HG02571 (cell line): ENCODE data around the gene APOD.
"Not testable (repeated sequence)": the region's sequence is repeated elsewhere in the genome, so short reads cannot be mapped to it uniquely, and the experiment has no call there.

Experiments used
- ATAC-seq: cut with Tn5 transposase; IDR thresholded peaks from one replicate; pipeline ENCODE4 v1.9.1; 2021; ENCODE audit warnings: mild to moderate bottlenecking, moderate library complexity; ENCODE audit not compliant: unreplicated experiment

APOD gene

GRCh38 chr3:195619591-195620369, 36.0 kb upstream of the APOD start:
- ATAC-seq = not testable (repeated sequence)

DNA sequence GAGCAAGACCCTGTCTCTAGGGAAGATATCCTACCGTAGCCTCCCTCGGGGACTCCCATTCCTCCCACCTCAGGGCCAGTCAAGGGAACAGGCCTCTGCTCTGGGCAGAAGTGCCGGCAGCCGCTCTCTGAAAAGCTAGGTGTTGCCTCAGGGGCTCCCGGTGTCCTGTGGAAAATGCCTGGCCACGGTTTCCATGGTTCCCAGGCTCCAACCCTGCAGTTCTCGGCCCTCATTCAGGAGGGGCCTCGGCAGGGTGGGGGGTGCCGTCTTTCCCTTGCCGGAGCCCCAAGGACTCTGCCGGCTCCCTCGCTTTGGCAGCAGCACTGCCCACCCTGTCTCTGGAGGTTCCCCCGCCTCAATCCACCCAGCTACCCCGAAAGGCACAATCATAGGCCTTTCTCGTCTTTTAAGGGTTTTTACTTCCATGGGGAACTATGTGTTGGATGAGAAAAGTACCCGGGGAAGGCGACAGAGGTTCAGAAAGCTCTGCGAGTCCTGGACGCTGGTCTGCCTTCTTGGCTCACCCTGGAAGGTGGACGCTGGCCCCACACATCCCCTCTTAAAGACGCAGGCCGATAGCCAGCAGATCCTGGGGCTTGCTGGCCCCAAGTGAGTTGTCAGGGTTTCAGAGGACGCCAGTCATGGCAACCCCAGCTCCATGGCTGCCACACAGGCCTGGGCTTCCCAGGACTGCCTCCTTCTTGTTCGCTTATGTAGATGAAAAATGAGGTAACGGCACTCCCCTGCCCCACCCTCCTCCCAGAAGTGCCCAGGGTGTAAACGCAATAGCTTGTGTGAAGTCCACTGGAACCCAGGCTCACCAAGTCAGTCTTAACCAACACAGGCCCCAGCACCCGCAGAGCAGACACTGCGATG, 34.3 kb upstream of the APOD start:
- not testable (repeated sequence) for ATAC-seq

DNA sequence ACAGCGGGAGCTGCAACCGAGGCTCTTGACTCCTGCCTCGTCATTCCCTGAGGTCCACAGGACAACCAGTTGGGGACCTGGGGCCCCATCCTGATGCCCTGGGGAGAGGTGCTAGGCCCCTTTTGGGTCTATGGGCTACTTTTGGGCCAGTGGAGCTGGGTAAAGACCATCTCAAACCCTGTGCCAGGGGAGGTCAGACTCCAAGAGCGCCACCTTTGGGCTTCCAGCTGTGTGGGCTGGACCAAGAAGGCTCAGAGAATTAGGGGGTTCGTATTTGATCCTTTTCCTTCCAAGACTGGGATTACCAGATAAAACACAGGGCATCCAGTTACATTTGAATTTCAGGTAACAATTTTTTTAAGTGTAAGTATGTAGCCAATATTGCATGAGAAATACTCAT, 33.4 kb upstream of the APOD start:
- not testable (repeated sequence) for ATAC-seq

DNA sequence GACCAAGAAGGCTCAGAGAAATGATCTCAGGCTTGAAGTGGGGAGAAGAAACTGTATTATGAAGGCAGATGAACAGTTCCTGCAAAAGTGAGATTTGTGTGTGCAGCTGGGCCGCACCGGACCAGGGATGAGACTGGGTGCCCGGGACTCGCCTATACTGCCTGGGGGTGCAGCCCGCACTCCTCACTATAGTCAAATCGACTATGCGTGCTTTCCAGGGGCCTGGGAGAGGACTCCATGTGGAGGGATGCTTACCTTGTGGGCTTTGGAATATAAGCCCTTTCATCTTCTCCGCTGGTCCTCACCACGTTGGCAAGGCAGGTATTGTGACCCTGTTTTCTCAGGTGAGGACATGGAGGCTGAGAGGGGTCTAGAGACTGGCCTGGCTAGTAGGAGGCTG, 32.9 kb upstream of the APOD start:
- ATAC-seq = no peak

DNA sequence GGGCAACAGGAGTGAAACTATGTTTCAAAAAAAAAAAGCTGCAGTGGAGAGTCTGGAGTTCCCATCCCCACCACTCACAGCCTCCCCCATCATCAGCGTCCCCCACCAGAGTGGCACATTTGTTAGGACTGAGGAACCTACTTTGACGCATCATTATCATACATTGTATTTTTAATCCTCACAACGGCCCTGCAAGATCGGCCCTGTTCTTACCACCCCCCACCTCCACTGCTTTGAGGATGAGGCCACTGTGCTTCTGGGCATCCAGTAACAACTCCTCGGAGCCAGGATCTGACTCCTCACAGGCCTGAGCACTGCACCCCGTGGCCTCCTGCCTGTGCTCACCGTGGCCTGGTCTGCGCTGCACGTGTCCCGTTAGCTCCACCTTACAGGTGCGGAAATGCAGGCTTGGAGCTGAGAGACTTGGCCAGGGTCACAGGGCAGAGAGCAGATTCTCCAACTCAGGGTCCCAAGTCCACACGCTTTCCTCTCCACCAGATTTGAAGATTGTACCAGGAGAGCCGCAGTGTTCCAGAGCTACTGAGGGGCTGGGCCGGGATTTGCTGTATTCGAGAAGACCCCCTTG, 32.3 kb upstream of the APOD start:
- ATAC-seq = not testable (repeated sequence)

DNA sequence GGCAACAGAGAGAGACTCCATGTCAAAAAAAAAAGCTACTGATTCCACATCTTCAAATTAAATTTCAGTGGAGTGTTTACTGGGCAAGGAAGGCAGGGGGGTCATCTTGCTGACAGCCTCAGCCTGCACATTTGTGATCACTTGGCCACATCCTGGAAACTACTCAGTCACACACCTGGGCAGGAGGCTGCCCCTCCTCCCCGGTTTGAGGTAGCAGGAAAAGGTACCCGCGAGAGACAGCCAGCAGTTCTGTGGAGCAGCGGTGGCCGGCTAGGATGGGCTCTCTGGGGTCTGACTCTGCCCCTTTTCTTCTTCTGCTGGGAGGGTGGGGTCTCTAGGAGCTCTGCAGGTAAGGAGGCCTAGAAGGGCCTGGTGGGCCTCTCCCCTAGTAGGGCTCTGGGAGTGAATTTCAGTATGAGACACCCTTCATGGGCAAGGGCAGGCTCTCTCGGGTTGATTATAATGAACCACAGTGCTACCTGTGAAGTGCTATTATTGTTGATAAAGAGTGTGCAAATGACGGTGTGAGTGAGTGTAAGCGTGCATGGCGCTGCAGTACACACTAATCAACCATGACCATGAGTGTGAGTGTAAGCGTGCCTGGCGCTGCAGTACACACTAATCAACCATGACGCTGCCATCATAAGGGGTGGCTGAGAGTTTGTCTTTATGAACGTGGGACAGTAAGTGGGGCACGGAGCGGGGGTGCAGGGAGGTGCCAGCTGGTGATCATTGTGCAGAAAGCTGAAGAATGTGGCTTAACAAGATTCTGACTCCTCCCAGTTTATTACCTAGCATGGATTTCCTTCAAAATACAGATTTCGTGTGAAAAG, 31.1 kb upstream of the APOD start:
- not testable (repeated sequence) for ATAC-seq

- ATAC-seq = no peak
These were observed 29.8 kb upstream of the APOD start for GRCh38 chr3:195613468-195614069.

DNA sequence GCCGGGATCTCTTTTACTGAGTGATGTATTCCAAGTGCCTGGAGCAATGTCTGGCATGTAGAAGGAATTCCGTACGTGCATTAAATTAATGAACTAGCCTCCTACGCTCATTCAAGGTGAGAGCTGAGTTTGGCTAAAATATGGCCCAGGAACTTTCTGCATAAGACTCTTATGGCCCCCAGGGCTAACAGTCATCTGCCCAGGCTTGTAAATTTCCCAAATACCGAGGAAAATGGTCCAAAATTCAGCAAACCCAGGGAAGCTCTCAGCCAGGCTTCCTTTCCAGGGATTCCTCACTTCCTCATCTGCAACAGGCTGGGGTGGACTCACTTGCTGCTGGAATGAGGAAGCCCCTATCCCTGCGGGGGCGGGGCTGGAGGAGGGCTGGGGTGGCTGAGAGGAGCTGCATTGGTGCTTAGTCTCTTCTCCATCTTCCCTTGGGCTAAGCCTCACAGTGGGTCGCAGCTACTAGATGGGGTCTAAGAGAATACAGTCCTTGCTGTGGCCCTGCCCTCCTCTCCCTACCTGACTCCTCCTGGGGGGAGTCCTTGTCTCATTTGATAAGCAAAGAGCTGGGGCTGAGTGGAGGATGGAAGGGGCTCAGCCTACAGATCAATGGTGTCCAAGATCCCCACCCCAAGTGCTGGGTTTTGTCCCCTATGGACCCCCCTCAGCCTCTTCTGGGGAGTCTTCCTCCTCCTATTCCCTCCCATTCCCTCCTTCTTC, 28.5 kb upstream of the APOD start:
- no peak for ATAC-seq

DNA sequence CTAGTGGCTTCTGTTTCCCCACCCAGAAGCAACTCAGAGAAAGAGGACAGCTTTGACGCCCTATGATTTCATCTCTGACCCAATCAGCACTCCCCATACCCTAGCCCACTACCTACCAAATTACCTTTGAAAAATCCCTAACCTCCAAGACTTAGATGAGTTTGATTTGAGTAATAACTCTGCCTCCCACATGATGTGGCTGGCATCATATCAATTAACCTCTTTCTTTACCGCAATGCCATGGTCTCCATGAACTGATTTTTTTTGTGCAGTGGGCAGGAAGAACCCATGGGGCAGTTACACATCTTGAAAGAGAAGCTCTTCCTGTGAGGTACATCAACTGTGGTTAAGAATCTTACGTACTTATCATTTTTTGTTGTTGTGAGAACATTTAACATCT, 25.5 kb upstream of the APOD start:
- no peak for ATAC-seq

DNA sequence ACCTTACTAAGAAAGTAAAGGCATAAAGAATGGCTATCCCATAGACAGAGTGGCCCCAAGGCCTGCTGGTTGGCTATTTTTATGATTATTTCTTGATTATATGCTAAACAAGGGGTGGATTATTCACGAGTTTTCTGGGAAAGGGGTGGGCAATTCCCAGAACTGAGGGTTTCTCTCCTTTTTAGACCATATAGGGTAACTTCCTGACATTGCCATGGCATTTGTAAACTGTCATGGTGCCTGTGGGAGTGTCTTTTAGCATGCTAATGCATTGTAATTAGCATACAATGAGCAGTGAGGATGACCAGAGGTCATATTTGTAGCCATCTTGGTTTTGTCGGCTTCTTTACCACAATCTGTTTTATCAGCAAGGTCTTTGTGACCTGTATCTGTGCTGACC, 18.0 kb upstream of the APOD start:
- not testable (repeated sequence) for ATAC-seq

- no peak for ATAC-seq
These were observed 17.6 kb upstream of the APOD start for GRCh38 chr3:195601382-195601781.

GRCh38 chr3:195599926-195600325, 16.2 kb upstream of the APOD start:
- ATAC-seq = not testable (repeated sequence)

DNA sequence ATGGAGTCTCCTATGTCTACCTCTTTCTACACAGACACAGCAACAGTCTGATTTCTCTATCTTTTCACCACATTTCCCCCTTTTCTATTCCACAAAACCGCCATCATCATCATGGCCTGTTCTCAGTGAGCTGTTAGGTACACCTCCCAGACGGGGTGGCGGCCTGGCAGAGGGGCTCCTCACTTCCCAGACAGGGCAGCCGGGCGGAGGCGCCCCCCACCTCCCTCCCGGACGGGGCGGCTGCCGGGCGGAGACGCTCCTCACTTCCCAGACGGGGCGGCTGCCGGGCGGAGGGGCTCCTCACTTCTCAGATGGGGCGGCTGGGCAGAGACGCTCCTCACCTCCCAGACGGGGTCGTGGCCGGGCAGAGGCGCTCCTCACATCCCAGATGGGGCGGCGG, 15.8 kb upstream of the APOD start:
- ATAC-seq = not testable (repeated sequence)

- no peak for ATAC-seq
These were observed 14.1 kb upstream of the APOD start for GRCh38 chr3:195597848-195598247.

GRCh38 chr3:195597229-195597628, 13.5 kb upstream of the APOD start:
- no peak for ATAC-seq

DNA sequence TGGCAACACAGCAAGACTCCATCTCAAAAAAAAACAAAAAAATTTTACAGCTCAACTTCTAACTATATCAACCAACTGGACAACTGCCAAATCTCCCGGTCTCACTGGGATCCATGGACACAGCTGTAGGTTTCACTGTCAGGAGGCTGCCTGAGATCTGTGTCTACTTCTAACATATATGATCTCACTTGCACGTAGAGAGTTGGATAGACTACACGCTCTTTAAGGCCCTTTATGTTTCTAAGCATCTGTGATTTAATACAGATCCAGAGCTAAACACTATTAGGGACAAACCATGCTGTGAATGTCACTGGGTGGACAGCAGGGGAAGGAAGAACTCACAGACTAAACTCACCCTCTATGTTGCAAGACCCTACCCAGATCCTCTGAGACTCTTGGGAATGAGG, 13.0 kb upstream of the APOD start:
- ATAC-seq = no peak

GRCh38 chr3:195595785-195596531, 12.2 kb upstream of the APOD start:
- no peak for ATAC-seq

DNA sequence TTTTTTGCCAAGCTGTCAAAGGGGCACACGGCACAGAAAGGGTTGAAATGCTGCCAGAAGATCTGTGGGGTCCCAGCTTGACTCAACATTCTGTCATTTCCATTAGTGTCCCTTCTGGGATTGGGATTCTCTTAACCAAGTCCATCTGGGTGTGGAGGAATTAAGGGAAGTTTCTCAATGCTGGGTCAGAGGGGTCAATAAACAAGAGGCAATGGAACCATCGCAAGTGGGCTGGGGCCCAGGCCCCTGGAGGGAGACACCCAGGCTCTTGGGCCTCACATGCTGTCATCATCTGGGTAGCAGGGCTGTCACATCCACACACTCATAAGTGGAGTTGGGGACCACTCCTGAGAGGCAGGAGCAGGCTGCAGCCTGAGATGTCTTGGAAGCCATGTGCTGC, 8.1 kb upstream of the APOD start:
- no peak for ATAC-seq

GRCh38 chr3:195591220-195591619, 7.5 kb upstream of the APOD start:
- ATAC-seq = no peak
